Measurements from ENCODE around the gene ADGRV1. TPM values are rescaled to one million over a fixed set of nuclear protein-coding genes. Genes with fewer than 3 reads are reported as not detected.
A peak's percentile ranks its signal among the peaks of the same experiment; 100 is the strongest.
"Not testable (repeated sequence)": the region's sequence is repeated elsewhere in the genome, so short reads cannot be mapped to it uniquely, and the experiment has no call there.

ADGRV1 gene
- total RNA-seq, 1 donor from 2014 or later: 10.0 TPM

- Mint-ChIP-seq H3K4me3 (ENCODE audit: unreplicated experiment) (no peak overlapping the region), H3K27ac (ENCODE audit: unreplicated experiment) (no peak overlapping the region), H3K27me3 (ENCODE audit: low read depth, unreplicated experiment) (no peaks in the 10 kb centered on the region), H3K4me1 (ENCODE audit: low read depth, unreplicated experiment) (peaks cover 4% of the 10 kb centered on the region), H3K9me3 (ENCODE audit: unreplicated experiment) (no peaks in the 10 kb centered on the region), H3K36me3 (ENCODE audit: low read depth, unreplicated experiment) (no peaks in the 10 kb centered on the region)
- DNase-seq (ENCODE audit: low read depth) (peak; percentile 6), FAIRE-seq (no peak)
- Histone ChIP-seq H4K20me1 (ENCODE audit: insufficient read depth, low read length) (no peaks in the 10 kb centered on the region), H3K4me1 (ENCODE audit: insufficient read depth, low read length) (no peaks in the 10 kb centered on the region), H3K9me3 (ENCODE audit: insufficient read depth, low read depth, low read length) (no peaks in the 10 kb centered on the region), H3K27me3 (ENCODE audit: insufficient read depth, low read length) (no peaks in the 10 kb centered on the region), H2AFZ (ENCODE audit: low read depth, low read length) (no peak overlapping the region), H3K9ac (ENCODE audit: low read length) (no peak overlapping the region), H3K27ac (ENCODE audit: low read depth, low read length) (no peak overlapping the region), H3K79me2 (ENCODE audit: insufficient read depth, low read length) (no peaks in the 10 kb centered on the region), H3K4me2 (ENCODE audit: low read length) (no peak overlapping the region), H3K36me3 (ENCODE audit: insufficient read depth, low read length) (no peaks in the 10 kb centered on the region), H3K4me3 (ENCODE audit: insufficient read depth, low read depth, low read length) (no peak overlapping the region)
- TF ChIP-seq CTCF (IDR thresholded peaks at IDR 0.05; ENCODE audit: insufficient read depth, low read depth, low read length) (no peak), EZH2 (IDR thresholded peaks at IDR 0.05; ENCODE audit: insufficient read depth, low read length) (no peak)
Measured at GRCh38 chr5:90843443-90843842, 284.8 kb downstream of the ADGRV1 start.

- TF ChIP-seq EZH2 (IDR thresholded peaks at IDR 0.05; ENCODE audit: insufficient read depth, low read length): no peak
- no peak for TF ChIP-seq CTCF (IDR thresholded peaks at IDR 0.05; ENCODE audit: insufficient read depth, low read depth, low read length)
- Histone ChIP-seq H3K9ac (ENCODE audit: low read length) (no peak overlapping the region), H3K4me2 (ENCODE audit: low read length) (no peak overlapping the region), H3K27me3 (ENCODE audit: insufficient read depth, low read length) (no peaks in the 10 kb centered on the region), H3K79me2 (ENCODE audit: insufficient read depth, low read length) (no peaks in the 10 kb centered on the region), H3K4me3 (ENCODE audit: insufficient read depth, low read depth, low read length) (no peak overlapping the region), H3K9me3 (ENCODE audit: insufficient read depth, low read depth, low read length) (no peaks in the 10 kb centered on the region), H3K36me3 (ENCODE audit: insufficient read depth, low read length) (no peaks in the 10 kb centered on the region), H4K20me1 (ENCODE audit: insufficient read depth, low read length) (no peaks in the 10 kb centered on the region), H3K4me1 (ENCODE audit: insufficient read depth, low read length) (no peaks in the 10 kb centered on the region), H3K27ac (ENCODE audit: low read depth, low read length) (no peak overlapping the region), H2AFZ (ENCODE audit: low read depth, low read length) (no peak overlapping the region)
- H3K4me1 Mint-ChIP-seq (ENCODE audit: low read depth, unreplicated experiment): peaks cover 4% of the 10 kb centered on the region
- FAIRE-seq (no peak), DNase-seq (ENCODE audit: low read depth) (no peak)
- H3K27me3 Mint-ChIP-seq (ENCODE audit: low read depth, unreplicated experiment): no peaks in the 10 kb centered on the region
- no peaks in the 10 kb centered on the region for H3K9me3 Mint-ChIP-seq (ENCODE audit: unreplicated experiment)
- H3K4me3 Mint-ChIP-seq (ENCODE audit: unreplicated experiment): no peak overlapping the region
- H3K27ac Mint-ChIP-seq (ENCODE audit: unreplicated experiment): no peak overlapping the region
- no peaks in the 10 kb centered on the region for H3K36me3 Mint-ChIP-seq (ENCODE audit: low read depth, unreplicated experiment)
Measured at GRCh38 chr5:90844931-90845330, 286.3 kb downstream of the ADGRV1 start.

DNA sequence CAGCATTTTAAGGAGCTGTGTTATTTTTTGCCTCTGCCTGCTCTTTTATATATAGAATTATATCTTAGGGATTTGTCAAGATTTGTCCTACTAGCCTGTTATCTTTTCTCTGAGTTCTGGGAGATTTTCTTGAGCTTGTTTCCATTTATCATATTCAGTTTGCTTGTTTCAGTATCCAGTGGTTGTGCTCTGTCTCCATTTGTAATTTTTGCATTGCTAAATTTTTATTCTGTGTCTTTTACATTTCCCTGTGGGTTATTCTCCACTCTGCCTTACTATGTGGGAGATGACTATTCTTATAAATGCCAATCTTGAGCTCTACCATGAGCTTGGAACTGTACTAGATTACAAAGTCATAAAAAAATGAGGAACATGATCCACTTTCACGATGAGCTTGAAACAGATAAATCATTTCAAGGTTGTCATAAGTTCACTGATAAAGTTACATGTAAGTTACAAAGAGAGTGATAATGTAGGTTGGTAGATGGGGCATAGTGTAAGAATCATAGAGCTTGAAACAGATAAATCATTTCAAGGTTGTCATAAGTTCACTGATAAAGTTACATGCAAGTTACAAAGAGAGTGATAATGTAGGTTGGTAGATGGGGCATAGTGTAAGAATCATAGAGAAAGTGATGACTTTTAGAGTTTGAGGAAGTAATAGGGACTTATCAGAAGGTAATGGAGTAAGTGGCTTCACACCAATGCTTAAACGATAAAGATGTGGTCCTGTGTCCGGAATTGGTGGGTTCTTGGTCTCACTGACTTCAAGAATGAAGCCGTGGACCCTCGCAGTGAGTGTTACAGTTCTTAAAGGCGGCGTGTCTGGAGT is 287.3 kb downstream of the ADGRV1 start:
- FAIRE-seq: no peak
- Histone ChIP-seq H3K4me1 (ENCODE audit: insufficient read depth, low read length) (no peaks in the 10 kb centered on the region), H3K27ac (ENCODE audit: low read depth, low read length) (no peak overlapping the region), H3K9ac (ENCODE audit: low read length) (no peak overlapping the region), H3K79me2 (ENCODE audit: insufficient read depth, low read length) (no peaks in the 10 kb centered on the region), H3K27me3 (ENCODE audit: insufficient read depth, low read length) (no peaks in the 10 kb centered on the region), H3K9me3 (ENCODE audit: insufficient read depth, low read depth, low read length) (no peaks in the 10 kb centered on the region), H3K36me3 (ENCODE audit: insufficient read depth, low read length) (no peaks in the 10 kb centered on the region), H3K4me3 (ENCODE audit: insufficient read depth, low read depth, low read length) (no peak overlapping the region), H4K20me1 (ENCODE audit: insufficient read depth, low read length) (no peaks in the 10 kb centered on the region), H3K4me2 (ENCODE audit: low read length) (no peak overlapping the region), H2AFZ (ENCODE audit: low read depth, low read length) (no peak overlapping the region)
- Mint-ChIP-seq H3K36me3 (ENCODE audit: low read depth, unreplicated experiment) (no peaks in the 10 kb centered on the region), H3K27ac (ENCODE audit: unreplicated experiment) (no peak overlapping the region), H3K4me1 (ENCODE audit: low read depth, unreplicated experiment) (peaks cover 6% of the 10 kb centered on the region), H3K27me3 (ENCODE audit: low read depth, unreplicated experiment) (no peaks in the 10 kb centered on the region), H3K9me3 (ENCODE audit: unreplicated experiment) (no peaks in the 10 kb centered on the region), H3K4me3 (ENCODE audit: unreplicated experiment) (no peak overlapping the region)
- no peak for TF ChIP-seq EZH2 (IDR thresholded peaks at IDR 0.05; ENCODE audit: insufficient read depth, low read length)
- no peak for TF ChIP-seq CTCF (IDR thresholded peaks at IDR 0.05; ENCODE audit: insufficient read depth, low read depth, low read length)
- no peak for DNase-seq (ENCODE audit: low read depth)

DNA sequence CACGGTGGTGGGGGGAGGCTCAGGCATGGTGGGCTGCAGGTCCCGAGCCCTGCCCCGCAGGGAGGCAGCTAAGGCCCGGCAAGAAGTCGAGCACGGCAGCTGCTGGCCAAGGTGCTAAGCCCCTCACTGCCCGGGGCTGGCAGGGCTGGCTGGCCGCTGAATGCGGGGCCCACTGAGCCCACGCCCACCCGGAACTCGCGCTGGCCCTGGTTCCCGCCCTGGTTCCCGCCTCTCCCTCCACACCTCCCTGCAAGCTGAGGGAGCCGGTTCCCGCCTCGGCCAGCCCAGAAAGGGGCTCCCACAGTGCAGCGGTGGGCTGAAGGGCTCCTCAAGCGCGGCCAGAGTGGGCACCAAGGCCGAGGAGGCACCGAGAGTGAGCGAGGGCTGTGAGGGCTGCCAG is 289.0 kb downstream of the ADGRV1 start:
- not testable (repeated sequence) for H3K27ac ChIP-seq (ENCODE audit: low read depth, low read length); H3K79me2 ChIP-seq (ENCODE audit: insufficient read depth, low read length); H4K20me1 ChIP-seq (ENCODE audit: insufficient read depth, low read length); H3K27me3 ChIP-seq (ENCODE audit: insufficient read depth, low read length); H3K9me3 ChIP-seq (ENCODE audit: insufficient read depth, low read depth, low read length); H3K9me3 Mint-ChIP-seq (ENCODE audit: unreplicated experiment); H3K27ac Mint-ChIP-seq (ENCODE audit: unreplicated experiment); H3K36me3 Mint-ChIP-seq (ENCODE audit: low read depth, unreplicated experiment); FAIRE-seq; H2AFZ ChIP-seq (ENCODE audit: low read depth, low read length); H3K27me3 Mint-ChIP-seq (ENCODE audit: low read depth, unreplicated experiment); DNase-seq (ENCODE audit: low read depth); H3K9ac ChIP-seq (ENCODE audit: low read length); H3K36me3 ChIP-seq (ENCODE audit: insufficient read depth, low read length); H3K4me1 Mint-ChIP-seq (ENCODE audit: low read depth, unreplicated experiment); H3K4me3 Mint-ChIP-seq (ENCODE audit: unreplicated experiment); H3K4me2 ChIP-seq (ENCODE audit: low read length); H3K4me1 ChIP-seq (ENCODE audit: insufficient read depth, low read length); H3K4me3 ChIP-seq (ENCODE audit: insufficient read depth, low read depth, low read length)
